Prostate gland (tissue), 2 donors: ENCODE data around the gene CRYGC. TPM values are rescaled to one million over a fixed set of nuclear protein-coding genes. Genes with fewer than 3 reads are reported as not detected.

Experiments
- DNase-seq: peaks from one replicate; pipeline ENCODE4 v3.0.0-alpha.2; 2019; ENCODE audit warnings: low spot score
- H3K27ac ChIP-seq, 2 donors: fragments of 200-600 bp; sonication (generic); 2 replicates each; pipeline ENCODE4 v1.5.1; 2017 to 2019
- H3K27me3 ChIP-seq: fragments of 200-600 bp; sonication (generic); replicated peaks from 2 replicates; pipeline ENCODE4 v1.5.1; 2019; ENCODE audit not compliant: insufficient read depth
- H3K36me3 ChIP-seq, 2 donors: fragments of 200-600 bp; sonication (generic); 1 replicate in 1 of 2; 2 replicates in 1 of 2; pipeline versions ENCODE4 v1.5.1 to v1.8.1; 2017 to 2019
- H3K4me1 ChIP-seq: fragments of 200-600 bp; sonication (generic); replicated peaks from 2 replicates; pipeline ENCODE4 v1.5.1; 2019
- H3K4me3 ChIP-seq, 2 donors: fragments of 200-600 bp; sonication (generic); 2 replicates each; pipeline ENCODE4 v1.5.1; 2017 to 2019
- H3K9me3 ChIP-seq: fragments of 200-600 bp; sonication (generic); 2 replicates; pipeline ENCODE4 v1.5.1; 2017
- CTCF ChIP-seq, 4 experiments: fragments of 200-600 bp in 2 of 4; fragments of 450-650 bp in 2 of 4; sonication (generic) in 2 of 4; IDR thresholded peaks; 1 replicate in 3 of 4; 2 replicates in 1 of 4; pipeline ENCODE4 v1.5.1; 2016 to 2019; ENCODE audit warnings: antibody characterized with exemption in 4 of 4, mild to moderate bottlenecking in 2 of 4, moderate library complexity in 2 of 4
- POLR2A ChIP-seq: fragments of 450-650 bp; IDR thresholded peaks from one replicate; pipeline ENCODE4 v1.6.1; 2016; ENCODE audit warnings: antibody characterized with exemption, mild to moderate bottlenecking
- POLR2AphosphoS5 ChIP-seq: sonication (generic); formaldehyde crosslinking; IDR thresholded peaks from one replicate; pipeline ENCODE4 v1.6.1; 2017; ENCODE audit warnings: antibody characterized with exemption
- WGBS: methylation state at CpG from one replicate; pipeline ENCODE4 v1.1.5; 2018; 5-methylcytosine and 5-hydroxymethylcytosine counted together
- intact Hi-C: fragments of 100-400 bp; cut with DNase I; formaldehyde crosslinking; loops from one replicate; pipeline ENCODE4 v1.14.2; 2022
- total RNA-seq, 2 donors: library from RNA; depleted of rRNA; stranded (reverse); fragments of >200 nt; gene quantifications; one replicate each; pipeline ENCODE4 v1.1.0, GENCODE V29; 2016

The CRYGC gene
- total RNA-seq, 2 donors from 2014 or later, result 1.3 TPM; not detected in 1

DNA sequence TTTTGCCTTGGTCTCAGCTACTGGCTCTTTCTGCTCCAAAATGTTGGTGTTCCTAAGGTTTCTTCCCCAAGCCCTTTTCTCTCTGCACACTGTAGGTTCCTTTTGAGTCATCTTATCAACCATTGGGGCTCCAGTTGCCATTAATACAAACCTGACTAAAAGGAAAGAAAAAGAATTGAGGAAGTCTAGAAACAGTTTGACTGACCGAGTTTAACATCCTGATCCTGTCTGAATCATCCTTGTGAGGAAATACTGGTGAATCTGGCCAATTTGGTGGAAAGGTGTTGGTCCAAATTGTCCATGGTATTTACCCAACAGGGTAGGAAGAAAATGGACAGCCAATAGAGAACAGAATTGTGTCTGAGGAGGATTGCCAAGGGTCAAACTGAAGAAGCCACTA, 43.6 kb downstream of the CRYGC start:
- 74% methylated on average over 1 of the region's 1 CpG for WGBS
- intact Hi-C loops, result no loop called here

GRCh38 chr2:208083807-208084206, 45.8 kb downstream of the CRYGC start:
- intact Hi-C loops, result no loop called here
- Histone ChIP-seq H3K9me3 (no peaks in the 10 kb centered on the region), H3K4me3 (no peak overlapping the region), H3K27me3 (no peaks in the 10 kb centered on the region), H3K27ac (no peak overlapping the region), H3K4me1 (no peaks in the 10 kb centered on the region), H3K36me3 (no peaks in the 10 kb centered on the region)
- TF ChIP-seq POLR2A, result no peak
- no peak for TF ChIP-seq POLR2AphosphoS5
- TF ChIP-seq CTCF (IDR thresholded peaks at IDR 0.05), result no peak
- no peak for DNase-seq

More for the DNA sequence above, 43.6 kb downstream of the CRYGC start:
- no peaks in the 10 kb centered on the region for H3K4me1 ChIP-seq
- TF ChIP-seq POLR2A, result no peak
- no peak for TF ChIP-seq POLR2AphosphoS5
- no peak for TF ChIP-seq CTCF (IDR thresholded peaks at IDR 0.05)
- no peaks in the 10 kb centered on the region for H3K27me3 ChIP-seq
- H3K27ac ChIP-seq, result no peak overlapping the region
- DNase-seq, result no peak
- H3K9me3 ChIP-seq, result no peaks in the 10 kb centered on the region
- no peak overlapping the region for H3K4me3 ChIP-seq
- H3K36me3 ChIP-seq, result no peaks in the 10 kb centered on the region

Other genes starting within 250 kb of the CRYGC start
- 10 to 100 TPM; 17.0 to 28.6 TPM for gene PLEKHM3, start 104.3 kb downstream of the CRYGC start, total RNA-seq
- not detected for gene CRYGD, start 5.3 kb downstream of the CRYGC start, total RNA-seq
- gene CRYGB, start 16.3 kb upstream of the CRYGC start, total RNA-seq, result not detected
- gene CRYGA, start 33.8 kb upstream of the CRYGC start, total RNA-seq, result not detected
- gene C2orf80, start 60.2 kb upstream of the CRYGC start, total RNA-seq, result not detected
- gene IDH1, start 125.2 kb upstream of the CRYGC start, total RNA-seq, result 100 to 1,000 TPM; 103 to 314 TPM
- 10 to 100 TPM; 26.7 to 47.1 TPM for gene PIKFYVE, start 136.4 kb upstream of the CRYGC start, total RNA-seq